Prostate gland (tissue), 2 donors: Measurements from ENCODE around the gene EPHA1. TPM values are rescaled to one million over a fixed set of nuclear protein-coding genes. Genes with fewer than 3 reads are reported as not detected.

Experiments used
- DNase-seq: peaks from one replicate; pipeline ENCODE4 v3.0.0-alpha.2; 2019; ENCODE audit warnings: low spot score
- H3K27ac ChIP-seq, 2 donors: fragments of 200-600 bp; sonication (generic); 2 replicates each; pipeline ENCODE4 v1.5.1; 2017 to 2019
- H3K27me3 ChIP-seq: fragments of 200-600 bp; sonication (generic); replicated peaks from 2 replicates; pipeline ENCODE4 v1.5.1; 2019; ENCODE audit not compliant: insufficient read depth
- H3K36me3 ChIP-seq, 2 donors: fragments of 200-600 bp; sonication (generic); 1 replicate in 1 of 2; 2 replicates in 1 of 2; pipeline versions ENCODE4 v1.5.1 to v1.8.1; 2017 to 2019
- H3K4me1 ChIP-seq: fragments of 200-600 bp; sonication (generic); replicated peaks from 2 replicates; pipeline ENCODE4 v1.5.1; 2019
- H3K4me3 ChIP-seq, 2 donors: fragments of 200-600 bp; sonication (generic); 2 replicates each; pipeline ENCODE4 v1.5.1; 2017 to 2019
- H3K9me3 ChIP-seq: fragments of 200-600 bp; sonication (generic); 2 replicates; pipeline ENCODE4 v1.5.1; 2017
- CTCF ChIP-seq, 4 experiments: fragments of 200-600 bp in 2 of 4; fragments of 450-650 bp in 2 of 4; sonication (generic) in 2 of 4; IDR thresholded peaks; 1 replicate in 3 of 4; 2 replicates in 1 of 4; pipeline ENCODE4 v1.5.1; 2016 to 2019; ENCODE audit warnings: antibody characterized with exemption in 4 of 4, mild to moderate bottlenecking in 2 of 4, moderate library complexity in 2 of 4
- POLR2A ChIP-seq: fragments of 450-650 bp; IDR thresholded peaks from one replicate; pipeline ENCODE4 v1.6.1; 2016; ENCODE audit warnings: antibody characterized with exemption, mild to moderate bottlenecking
- POLR2AphosphoS5 ChIP-seq: sonication (generic); formaldehyde crosslinking; IDR thresholded peaks from one replicate; pipeline ENCODE4 v1.6.1; 2017; ENCODE audit warnings: antibody characterized with exemption
- WGBS: methylation state at CpG from one replicate; pipeline ENCODE4 v1.1.5; 2018; 5-methylcytosine and 5-hydroxymethylcytosine counted together
- intact Hi-C: fragments of 100-400 bp; cut with DNase I; formaldehyde crosslinking; loops from one replicate; pipeline ENCODE4 v1.14.2; 2022
- total RNA-seq, 2 donors: library from RNA; depleted of rRNA; stranded (reverse); fragments of >200 nt; gene quantifications; one replicate each; pipeline ENCODE4 v1.1.0, GENCODE V29; 2016

EPHA1 gene
- total RNA-seq, 2 donors from 2014 or later: 10.5 to 15.7 TPM

DNA sequence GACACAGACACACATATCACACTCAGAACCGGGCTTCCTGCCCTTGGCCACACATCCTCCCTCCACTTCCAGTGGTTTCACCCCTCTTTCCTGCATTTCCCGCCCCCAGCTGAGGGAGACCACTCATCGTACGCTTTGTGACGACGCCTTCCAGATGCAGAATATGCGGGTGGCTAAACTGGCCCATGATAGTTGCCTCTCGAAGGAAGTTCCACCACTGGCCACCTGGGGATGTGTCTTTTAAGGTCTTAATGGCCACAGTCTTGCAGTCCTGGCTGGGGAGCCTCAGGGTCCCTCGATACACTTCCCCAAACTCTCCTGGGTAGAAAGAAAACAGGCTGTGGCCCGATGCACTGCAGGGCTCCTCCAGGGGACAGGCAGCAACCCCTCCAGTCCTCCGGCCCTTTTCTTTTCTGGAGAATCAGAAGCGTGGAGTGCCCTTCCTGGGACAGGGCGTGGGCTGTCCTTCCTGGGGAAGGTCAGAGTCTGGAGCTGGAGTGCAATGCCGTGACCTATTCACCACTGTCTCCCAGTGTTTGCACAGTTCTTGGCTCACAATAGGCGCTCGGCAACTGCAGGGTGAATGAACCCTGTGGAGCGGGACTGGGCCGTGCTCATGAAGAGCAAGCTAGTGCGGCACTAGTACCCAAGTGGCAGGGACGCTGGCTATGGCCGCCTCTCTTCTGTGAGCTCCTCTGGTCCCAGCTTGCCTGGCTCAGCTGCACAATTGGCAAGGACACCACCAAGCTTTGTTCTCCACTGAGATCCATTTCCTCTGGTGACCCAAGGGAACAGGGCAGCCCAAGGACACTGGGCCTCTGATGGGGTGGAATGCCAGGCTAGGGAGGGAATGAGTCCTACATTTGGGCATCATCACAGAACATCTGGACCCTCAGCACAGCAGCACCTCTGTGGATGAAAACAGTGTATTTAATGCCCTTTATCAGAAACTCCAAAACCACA lies 13.2 kb downstream of the EPHA1 start:
- Histone ChIP-seq H3K36me3 (no peaks in the 10 kb centered on the region), H3K4me3 (no peak overlapping the region), H3K27me3 (no peaks in the 10 kb centered on the region), H3K27ac (no peak overlapping the region), H3K4me1 (no peaks in the 10 kb centered on the region), H3K9me3 (no peaks in the 10 kb centered on the region)
- DNase-seq: no peak
- intact Hi-C loops: loop anchor here (10.0 kb wide), 1 partner anchor 541 kb away; the partner anchor contains the start of gene EPHB6
- 74% methylated on average over 21 of the region's 21 CpGs for WGBS
- TF ChIP-seq POLR2AphosphoS5 (no peak), CTCF (IDR thresholded peaks at IDR 0.05) (no peak), POLR2A (no peak)

DNA sequence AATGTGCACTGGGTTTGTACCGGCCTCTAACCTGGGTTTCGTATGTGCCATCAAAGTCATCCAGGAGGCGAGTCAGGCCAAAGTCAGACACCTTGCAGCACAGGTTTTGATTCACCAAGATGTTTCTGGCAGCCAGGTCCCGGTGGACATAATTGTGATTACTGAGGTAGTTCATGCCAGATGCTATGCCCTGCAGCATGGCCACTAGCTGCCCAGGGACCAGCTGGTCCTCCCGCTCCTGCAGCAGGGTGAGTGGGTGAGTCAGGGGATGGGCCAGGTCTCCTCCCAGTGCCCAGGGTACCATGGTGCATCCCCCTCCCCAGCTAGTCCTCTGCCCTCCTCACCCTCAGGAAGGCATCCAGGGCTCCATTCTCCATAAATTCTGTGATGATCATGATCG lies 13.9 kb downstream of the EPHA1 start:
- no peaks in the 10 kb centered on the region for H3K4me1 ChIP-seq
- no peak for DNase-seq
- H3K27me3 ChIP-seq: no peaks in the 10 kb centered on the region
- no peak overlapping the region for H3K4me3 ChIP-seq
- no peak overlapping the region for H3K27ac ChIP-seq
- no peaks in the 10 kb centered on the region for H3K9me3 ChIP-seq
- intact Hi-C loops: loop anchor here (10.0 kb wide), 1 partner anchor 540 kb away; the partner anchor contains the start of gene EPHB6
- 88% methylated on average over 6 of the region's 6 CpGs for WGBS
- H3K36me3 ChIP-seq: no peaks in the 10 kb centered on the region
- no peak for TF ChIP-seq CTCF (IDR thresholded peaks at IDR 0.05)
- no peak for TF ChIP-seq POLR2A
- TF ChIP-seq POLR2AphosphoS5: no peak

GRCh38 chr7:143394068-143394467 lies 14.6 kb downstream of the EPHA1 start:
- H3K4me1 ChIP-seq: no peaks in the 10 kb centered on the region
- TF ChIP-seq POLR2AphosphoS5 (no peak), POLR2A (no peak), CTCF (IDR thresholded peaks at IDR 0.05) (no peak)
- no peaks in the 10 kb centered on the region for H3K27me3 ChIP-seq
- WGBS: 95% methylated on average over 6 of the region's 6 CpGs
- no peak overlapping the region for H3K4me3 ChIP-seq
- H3K9me3 ChIP-seq: no peaks in the 10 kb centered on the region
- no peak overlapping the region for H3K27ac ChIP-seq
- no peak for DNase-seq
- intact Hi-C loops: loop anchor here (10.0 kb wide), 1 partner anchor 539 kb away; the partner anchor contains the start of gene EPHB6
- peaks cover 0 to 1% of the 10 kb centered on the region in 2 donors for H3K36me3 ChIP-seq

- WGBS: 80% methylated on average over 14 of the region's 14 CpGs
- intact Hi-C loops: loop anchor here (10.0 kb wide), 1 partner anchor 539 kb away; the partner anchor contains the start of gene EPHB6
- Histone ChIP-seq H3K27ac (no peak overlapping the region), H3K36me3 (peaks cover 0 to 8% of the 10 kb centered on the region in 2 donors), H3K4me3 (no peak overlapping the region), H3K27me3 (no peaks in the 10 kb centered on the region), H3K4me1 (no peaks in the 10 kb centered on the region), H3K9me3 (no peaks in the 10 kb centered on the region)
- no peak for DNase-seq
- no peak for TF ChIP-seq CTCF (IDR thresholded peaks at IDR 0.05)
- no peak for TF ChIP-seq POLR2AphosphoS5
- TF ChIP-seq POLR2A: no peak
Observed at GRCh38 chr7:143393267-143394041, 15.2 kb downstream of the EPHA1 start.
